Esophagus squamous epithelium (tissue), 4 donors: ENCODE data around the gene SPAM1.

ENCODE experiments used
- POLR2A ChIP-seq, 4 donors: fragments of 450-650 bp; IDR thresholded peaks; one replicate each; pipeline ENCODE4 v1.6.1; 2017; ENCODE audit warnings: antibody characterized with exemption in 4 of 4, mild to moderate bottlenecking in 4 of 4, moderate library complexity in 3 of 4
- TF ChIP-seq, protein P1 (sequence below), 6 experiments: fragments of 450-650 bp in 4 of 6; fragments of 200-600 bp in 2 of 6; sonication (generic) in 2 of 6; IDR thresholded peaks; one replicate each; pipeline ENCODE4 v1.5.1; 2016 to 2019; ENCODE audit warnings: antibody characterized with exemption in 6 of 6, mild to moderate bottlenecking in 4 of 6, moderate library complexity in 4 of 6

- TF ChIP-seq POLR2A (IDR thresholded peaks at IDR 0.05), result no peak
- TF ChIP-seq, protein P1, sequence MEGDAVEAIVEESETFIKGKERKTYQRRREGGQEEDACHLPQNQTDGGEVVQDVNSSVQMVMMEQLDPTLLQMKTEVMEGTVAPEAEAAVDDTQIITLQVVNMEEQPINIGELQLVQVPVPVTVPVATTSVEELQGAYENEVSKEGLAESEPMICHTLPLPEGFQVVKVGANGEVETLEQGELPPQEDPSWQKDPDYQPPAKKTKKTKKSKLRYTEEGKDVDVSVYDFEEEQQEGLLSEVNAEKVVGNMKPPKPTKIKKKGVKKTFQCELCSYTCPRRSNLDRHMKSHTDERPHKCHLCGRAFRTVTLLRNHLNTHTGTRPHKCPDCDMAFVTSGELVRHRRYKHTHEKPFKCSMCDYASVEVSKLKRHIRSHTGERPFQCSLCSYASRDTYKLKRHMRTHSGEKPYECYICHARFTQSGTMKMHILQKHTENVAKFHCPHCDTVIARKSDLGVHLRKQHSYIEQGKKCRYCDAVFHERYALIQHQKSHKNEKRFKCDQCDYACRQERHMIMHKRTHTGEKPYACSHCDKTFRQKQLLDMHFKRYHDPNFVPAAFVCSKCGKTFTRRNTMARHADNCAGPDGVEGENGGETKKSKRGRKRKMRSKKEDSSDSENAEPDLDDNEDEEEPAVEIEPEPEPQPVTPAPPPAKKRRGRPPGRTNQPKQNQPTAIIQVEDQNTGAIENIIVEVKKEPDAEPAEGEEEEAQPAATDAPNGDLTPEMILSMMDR (IDR thresholded peaks at IDR 0.05), result no peak
Measured at GRCh38 chr7:123999703-124000102, 74.7 kb downstream of the SPAM1 start.
